ENCODE results near the gene TLCD3A. TPM values are rescaled to one million over a fixed set of nuclear protein-coding genes. Genes with fewer than 3 reads are reported as not detected.

The TLCD3A gene
- total and polyA plus RNA-seq, 2 of the 4 experiments (the other 2 are of a cell fraction) = 15.2 to 35.0 TPM

DNA sequence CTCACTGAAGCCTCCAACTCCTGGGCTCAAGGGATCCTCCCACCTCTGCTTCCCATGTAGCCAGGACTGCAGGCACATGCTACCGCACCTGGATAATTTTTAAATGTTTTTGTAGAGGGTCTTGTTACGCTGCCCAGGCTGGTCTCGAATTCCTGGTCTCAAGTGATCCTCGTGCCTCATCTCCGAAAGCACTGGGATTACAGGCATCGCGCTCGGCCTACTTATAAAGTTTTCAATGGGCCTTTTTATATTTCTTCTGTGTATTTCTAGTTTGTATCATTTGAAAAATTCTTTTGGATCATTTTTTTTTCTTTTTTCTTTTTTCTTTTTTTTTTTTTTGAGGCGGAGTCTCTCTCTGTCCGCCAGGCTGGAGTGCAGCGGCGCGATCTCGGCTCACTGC lies 7.3 kb upstream of the TLCD3A start:
- no peak overlapping the region for H3K4ac ChIP-seq (ENCODE audit: low read depth, low read length)
- ChIA-PET POLR2A (ENCODE audit: unreplicated experiment) (no interaction called here), CTCF (no interaction called here)
- no peak overlapping the region for H2BK20ac ChIP-seq (ENCODE audit: low read depth, low read length)
- no peaks in the 10 kb centered on the region for H3K9me3 ChIP-seq (ENCODE audit: control insufficient read depth, insufficient read depth, low read length)
- no peak overlapping the region for H3K9ac ChIP-seq (ENCODE audit: low read depth, low read length)
- ATAC-seq (ENCODE audit: low read depth) (no peak), DNase-seq (no peak)
- peaks cover 4% of the 10 kb centered on the region; the same call in 1 of the 2 replicates for H4K20me1 ChIP-seq (ENCODE audit: insufficient read depth, low read length)
- no peak overlapping the region for H3K14ac ChIP-seq (replicated peaks; ENCODE audit: low read depth, low read length)
- no peak overlapping the region for H2BK120ac ChIP-seq (ENCODE audit: low read depth, low read length)
- H4K91ac ChIP-seq (ENCODE audit: insufficient read depth, low read depth, low read length) = no peak overlapping the region
- H2AK9ac ChIP-seq (replicated peaks; ENCODE audit: low read depth, low read length, poor library complexity) = no peak overlapping the region
- peaks cover 4% of the 10 kb centered on the region; the same call in 1 of the 2 replicates for H3K4me1 ChIP-seq (ENCODE audit: control insufficient read depth, insufficient read depth, low read length)
- peaks cover 7% of the 10 kb centered on the region; the same call in 1 of the 2 replicates for H3K9me1 ChIP-seq (ENCODE audit: insufficient read depth, low read length)
- H4K8ac ChIP-seq (ENCODE audit: low read depth in 2 of 2, low read length in 2 of 2) = no peak overlapping the region
- H3K27me3 ChIP-seq (ENCODE audit: control insufficient read depth, insufficient read depth, low read length) = no peaks in the 10 kb centered on the region
- H2AFZ ChIP-seq (replicated peaks; ENCODE audit: low read length, poor library complexity) = no peak overlapping the region
- no peak overlapping the region for H3K18ac ChIP-seq (ENCODE audit: low read depth, low read length)
- H3K79me1 ChIP-seq (ENCODE audit: low read depth in 1 of 2, low read length in 2 of 2) = peaks cover 0 to 19% of the 10 kb centered on the region in 2 experiments; a peak in 3 of 4 replicates
- TF ChIP-seq RFX5 (IDR thresholded peaks at IDR 0.05; ENCODE audit: low read depth, low read length) = no peak
- TF ChIP-seq POLR2A (IDR thresholded peaks at IDR 0.05; ENCODE audit: low read depth, low read length) = no peak
- TF ChIP-seq ELK1 (IDR thresholded peaks at IDR 0.05; ENCODE audit: borderline replicate concordance, low read depth, low read length) = no peak
- TF ChIP-seq FOS (IDR thresholded peaks at IDR 0.05; ENCODE audit: low read depth, low read length) = no peak
- no peak for TF ChIP-seq RCOR1 (IDR thresholded peaks at IDR 0.05; ENCODE audit: insufficient replicate concordance, low read length)
- no peak for TF ChIP-seq CEBPB (IDR thresholded peaks at IDR 0.05; ENCODE audit: low read depth, low read length)
- no peak for TF ChIP-seq SMC3 (IDR thresholded peaks at IDR 0.05; ENCODE audit: low read depth, low read length)
- TF ChIP-seq BHLHE40 (IDR thresholded peaks at IDR 0.05; ENCODE audit: low read depth, low read length) = no peak
- TF ChIP-seq RAD21 (IDR thresholded peaks at IDR 0.05; ENCODE audit: low read length) = no peak
- TF ChIP-seq, protein P1, sequence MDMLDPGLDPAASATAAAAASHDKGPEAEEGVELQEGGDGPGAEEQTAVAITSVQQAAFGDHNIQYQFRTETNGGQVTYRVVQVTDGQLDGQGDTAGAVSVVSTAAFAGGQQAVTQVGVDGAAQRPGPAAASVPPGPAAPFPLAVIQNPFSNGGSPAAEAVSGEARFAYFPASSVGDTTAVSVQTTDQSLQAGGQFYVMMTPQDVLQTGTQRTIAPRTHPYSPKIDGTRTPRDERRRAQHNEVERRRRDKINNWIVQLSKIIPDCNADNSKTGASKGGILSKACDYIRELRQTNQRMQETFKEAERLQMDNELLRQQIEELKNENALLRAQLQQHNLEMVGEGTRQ (IDR thresholded peaks at IDR 0.05; ENCODE audit: low read depth, low read length) = no peak
- TF ChIP-seq MXI1 (IDR thresholded peaks at IDR 0.05; ENCODE audit: borderline replicate concordance, low read depth, low read length) = no peak
- no peak for TF ChIP-seq CHD1 (IDR thresholded peaks at IDR 0.05; ENCODE audit: low read depth, low read length)
- TF ChIP-seq MAZ (IDR thresholded peaks at IDR 0.05; ENCODE audit: borderline replicate concordance, low read depth, low read length) = no peak
- TF ChIP-seq MAFK (IDR thresholded peaks at IDR 0.05; ENCODE audit: low read depth, low read length) = no peak
- no peak for TF ChIP-seq NFE2L2 (IDR thresholded peaks at IDR 0.05; ENCODE audit: low read depth, low read length)
- TF ChIP-seq, protein P2, sequence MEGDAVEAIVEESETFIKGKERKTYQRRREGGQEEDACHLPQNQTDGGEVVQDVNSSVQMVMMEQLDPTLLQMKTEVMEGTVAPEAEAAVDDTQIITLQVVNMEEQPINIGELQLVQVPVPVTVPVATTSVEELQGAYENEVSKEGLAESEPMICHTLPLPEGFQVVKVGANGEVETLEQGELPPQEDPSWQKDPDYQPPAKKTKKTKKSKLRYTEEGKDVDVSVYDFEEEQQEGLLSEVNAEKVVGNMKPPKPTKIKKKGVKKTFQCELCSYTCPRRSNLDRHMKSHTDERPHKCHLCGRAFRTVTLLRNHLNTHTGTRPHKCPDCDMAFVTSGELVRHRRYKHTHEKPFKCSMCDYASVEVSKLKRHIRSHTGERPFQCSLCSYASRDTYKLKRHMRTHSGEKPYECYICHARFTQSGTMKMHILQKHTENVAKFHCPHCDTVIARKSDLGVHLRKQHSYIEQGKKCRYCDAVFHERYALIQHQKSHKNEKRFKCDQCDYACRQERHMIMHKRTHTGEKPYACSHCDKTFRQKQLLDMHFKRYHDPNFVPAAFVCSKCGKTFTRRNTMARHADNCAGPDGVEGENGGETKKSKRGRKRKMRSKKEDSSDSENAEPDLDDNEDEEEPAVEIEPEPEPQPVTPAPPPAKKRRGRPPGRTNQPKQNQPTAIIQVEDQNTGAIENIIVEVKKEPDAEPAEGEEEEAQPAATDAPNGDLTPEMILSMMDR (conservative IDR thresholded peaks at IDR 0.05; ENCODE audit: low read depth, low read length) = no peak
- no TSS peak for BruUV-seq (replicated peaks)
- H3K56ac ChIP-seq (ENCODE audit: extremely low read depth, insufficient read depth, low read length) = no peak overlapping the region
- H3K27ac ChIP-seq (ENCODE audit: insufficient read depth, low read length) = no peak overlapping the region
- in situ Hi-C loops (cut with MboI; ENCODE audit: low sequenced_read_pairs) (no loop called here), dilution Hi-C loops (cut with HindIII; ENCODE audit: low sequenced_read_pairs, unreplicated experiment) (no loop called here), intact Hi-C loops (cut with micrococcal nuclease) (no loop called here)
- H4K5ac ChIP-seq (ENCODE audit: low read depth, low read length) = no peak overlapping the region
- H3K36me3 ChIP-seq (ENCODE audit: control insufficient read depth, insufficient read depth, low read length) = no peaks in the 10 kb centered on the region
- H3K4me3 ChIP-seq (ENCODE audit: insufficient read depth, low read depth, low read length) = no peak overlapping the region
- no peak overlapping the region for H3K23ac ChIP-seq (ENCODE audit: low read depth, low read length)
- no peak overlapping the region for H3K4me2 ChIP-seq (ENCODE audit: low read depth, low read length)
- WGBS, 2 experiments (ENCODE audit: extremely low coverage in 2 of 2, insufficient read length in 1 of 2) = 100% methylated on average over 4 of the region's 14 CpGs; no CpG with 5 or more reads in 1 of the 2 experiments
- H2AK5ac ChIP-seq (ENCODE audit: low read depth, low read length) = no peak overlapping the region
- H2BK15ac ChIP-seq (ENCODE audit: low read depth, low read length) = no peak overlapping the region
- H2BK5ac ChIP-seq (ENCODE audit: low read depth, low read length, poor library complexity, severe bottlenecking) = no peak overlapping the region
